ENCODE results near the gene PCDHGB7.

DNA sequence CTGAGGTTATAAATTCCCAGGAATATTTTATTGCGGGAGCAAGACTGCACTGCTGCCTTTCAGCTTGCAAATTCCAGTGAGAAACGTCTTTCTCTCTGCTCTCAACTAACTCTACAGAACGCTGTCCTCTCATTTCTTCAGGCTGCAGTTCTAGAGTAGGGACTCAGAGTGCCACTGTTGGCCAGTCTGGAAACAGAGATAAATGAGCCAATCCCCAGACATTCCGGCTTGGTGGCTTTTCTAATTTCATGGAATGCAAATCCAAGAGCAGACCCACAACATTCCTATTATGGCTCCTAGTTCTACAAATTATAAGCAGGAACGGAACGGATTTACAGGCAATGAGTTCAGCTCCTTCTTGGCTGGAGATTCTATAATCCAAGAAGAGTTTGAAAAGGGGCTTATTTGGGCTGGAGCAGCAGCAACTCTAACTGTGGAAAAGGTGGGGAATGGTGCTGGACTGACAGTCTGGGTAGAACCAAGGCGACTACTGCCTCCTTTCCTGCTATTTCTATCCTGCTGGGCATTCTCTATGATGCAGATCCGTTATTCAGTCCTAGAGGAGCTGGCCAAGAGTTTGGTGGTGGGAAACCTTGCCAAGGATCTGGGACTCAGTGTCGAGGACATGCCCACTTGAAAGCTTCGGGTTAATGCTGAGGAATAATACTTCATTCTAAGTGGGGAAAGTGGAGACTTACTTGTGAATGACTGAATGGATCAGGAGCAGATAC is 22.1 kb downstream of the PCDHGB7 start:
- TF ChIP-seq, protein P1, sequence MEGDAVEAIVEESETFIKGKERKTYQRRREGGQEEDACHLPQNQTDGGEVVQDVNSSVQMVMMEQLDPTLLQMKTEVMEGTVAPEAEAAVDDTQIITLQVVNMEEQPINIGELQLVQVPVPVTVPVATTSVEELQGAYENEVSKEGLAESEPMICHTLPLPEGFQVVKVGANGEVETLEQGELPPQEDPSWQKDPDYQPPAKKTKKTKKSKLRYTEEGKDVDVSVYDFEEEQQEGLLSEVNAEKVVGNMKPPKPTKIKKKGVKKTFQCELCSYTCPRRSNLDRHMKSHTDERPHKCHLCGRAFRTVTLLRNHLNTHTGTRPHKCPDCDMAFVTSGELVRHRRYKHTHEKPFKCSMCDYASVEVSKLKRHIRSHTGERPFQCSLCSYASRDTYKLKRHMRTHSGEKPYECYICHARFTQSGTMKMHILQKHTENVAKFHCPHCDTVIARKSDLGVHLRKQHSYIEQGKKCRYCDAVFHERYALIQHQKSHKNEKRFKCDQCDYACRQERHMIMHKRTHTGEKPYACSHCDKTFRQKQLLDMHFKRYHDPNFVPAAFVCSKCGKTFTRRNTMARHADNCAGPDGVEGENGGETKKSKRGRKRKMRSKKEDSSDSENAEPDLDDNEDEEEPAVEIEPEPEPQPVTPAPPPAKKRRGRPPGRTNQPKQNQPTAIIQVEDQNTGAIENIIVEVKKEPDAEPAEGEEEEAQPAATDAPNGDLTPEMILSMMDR (IDR thresholded peaks at IDR 0.05; ENCODE audit: insufficient read depth, low read length) = no peak
- TF ChIP-seq POLR2AphosphoS5 (IDR thresholded peaks at IDR 0.05; ENCODE audit: low read depth) (no peak), GABPA (IDR thresholded peaks at IDR 0.05; ENCODE audit: low read depth) (no peak)
- TF ChIP-seq, protein P2, sequence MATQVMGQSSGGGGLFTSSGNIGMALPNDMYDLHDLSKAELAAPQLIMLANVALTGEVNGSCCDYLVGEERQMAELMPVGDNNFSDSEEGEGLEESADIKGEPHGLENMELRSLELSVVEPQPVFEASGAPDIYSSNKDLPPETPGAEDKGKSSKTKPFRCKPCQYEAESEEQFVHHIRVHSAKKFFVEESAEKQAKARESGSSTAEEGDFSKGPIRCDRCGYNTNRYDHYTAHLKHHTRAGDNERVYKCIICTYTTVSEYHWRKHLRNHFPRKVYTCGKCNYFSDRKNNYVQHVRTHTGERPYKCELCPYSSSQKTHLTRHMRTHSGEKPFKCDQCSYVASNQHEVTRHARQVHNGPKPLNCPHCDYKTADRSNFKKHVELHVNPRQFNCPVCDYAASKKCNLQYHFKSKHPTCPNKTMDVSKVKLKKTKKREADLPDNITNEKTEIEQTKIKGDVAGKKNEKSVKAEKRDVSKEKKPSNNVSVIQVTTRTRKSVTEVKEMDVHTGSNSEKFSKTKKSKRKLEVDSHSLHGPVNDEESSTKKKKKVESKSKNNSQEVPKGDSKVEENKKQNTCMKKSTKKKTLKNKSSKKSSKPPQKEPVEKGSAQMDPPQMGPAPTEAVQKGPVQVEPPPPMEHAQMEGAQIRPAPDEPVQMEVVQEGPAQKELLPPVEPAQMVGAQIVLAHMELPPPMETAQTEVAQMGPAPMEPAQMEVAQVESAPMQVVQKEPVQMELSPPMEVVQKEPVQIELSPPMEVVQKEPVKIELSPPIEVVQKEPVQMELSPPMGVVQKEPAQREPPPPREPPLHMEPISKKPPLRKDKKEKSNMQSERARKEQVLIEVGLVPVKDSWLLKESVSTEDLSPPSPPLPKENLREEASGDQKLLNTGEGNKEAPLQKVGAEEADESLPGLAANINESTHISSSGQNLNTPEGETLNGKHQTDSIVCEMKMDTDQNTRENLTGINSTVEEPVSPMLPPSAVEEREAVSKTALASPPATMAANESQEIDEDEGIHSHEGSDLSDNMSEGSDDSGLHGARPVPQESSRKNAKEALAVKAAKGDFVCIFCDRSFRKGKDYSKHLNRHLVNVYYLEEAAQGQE (IDR thresholded peaks at IDR 0.05; ENCODE audit: insufficient replicate concordance, low read depth) = no peak
